Measurements from ENCODE around the gene A4GALT.
"Not testable (repeated sequence)": the region's sequence is repeated elsewhere in the genome, so short reads cannot be mapped to it uniquely, and the experiment has no call there.

- not testable (repeated sequence) for TF ChIP-seq CTCF (IDR thresholded peaks at IDR 0.05 in 4 of 5, conservative IDR thresholded peaks at IDR 0.05 in 1 of 5); POLR2A (IDR thresholded peaks at IDR 0.05)
These were observed 19.6 kb upstream of the A4GALT start for GRCh38 chr22:42740320-42740719.

Measured in gastrocnemius medialis (tissue), 4 donors.